ENCODE results near the gene SLC16A5. TPM values are rescaled to one million over a fixed set of nuclear protein-coding genes. Genes with fewer than 3 reads are reported as not detected.
"Not testable (repeated sequence)": the region's sequence is repeated elsewhere in the genome, so short reads cannot be mapped to it uniquely, and the experiment has no call there.

SLC16A5 gene
- total RNA-seq, 4 donors from 2014 or later: 1.5 to 7.9 (median 6.9) TPM

DNA sequence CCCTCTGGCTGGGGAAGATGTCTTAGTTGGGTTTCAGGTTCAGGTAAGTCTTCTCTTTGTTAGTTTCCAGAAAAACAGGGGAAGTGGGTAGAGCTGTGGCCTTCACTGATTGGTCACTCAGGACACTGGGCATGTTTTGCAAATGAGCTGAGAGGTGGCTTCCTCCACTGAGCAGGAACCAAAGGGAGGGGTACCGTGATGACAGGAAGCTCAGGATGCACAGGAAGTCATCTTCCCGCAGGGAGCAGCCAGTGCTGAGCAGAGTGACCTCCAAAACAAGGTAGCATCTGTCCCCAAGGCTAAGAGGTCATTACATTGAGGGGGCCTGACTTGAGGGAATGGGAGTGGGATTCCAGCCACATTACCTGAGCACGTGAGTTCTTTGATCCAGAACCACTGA, 38.2 kb downstream of the SLC16A5 start:
- H3K4me1 ChIP-seq: peaks cover 0 to 12% of the 10 kb centered on the region in 2 donors
- no peak overlapping the region for H3K4me3 ChIP-seq
- in situ Hi-C loops (cut with MboI; ENCODE audit: low sequenced_read_pairs in 4 of 4) (loop anchor here in 1 of 4 donors (10.0 kb wide), 1 partner anchor 49 kb away; no protein-coding TSS in a partner anchor), intact Hi-C loops (cut with DNase I; ENCODE audit: low total_unique reads) (no loop called here)
- H3K9me3 ChIP-seq: no peaks in the 10 kb centered on the region
- DNase-seq (no peak), ATAC-seq (no peak)
- no peak overlapping the region for H3K27ac ChIP-seq
- no peaks in the 10 kb centered on the region for H3K27me3 ChIP-seq
- peaks cover 0 to 12% of the 10 kb centered on the region in 2 donors for H3K36me3 ChIP-seq
- TF ChIP-seq POLR2A (IDR thresholded peaks at IDR 0.05): no peak
- TF ChIP-seq CTCF (IDR thresholded peaks at IDR 0.05 in 4 of 5, conservative IDR thresholded peaks at IDR 0.05 in 1 of 5): no peak

DNA sequence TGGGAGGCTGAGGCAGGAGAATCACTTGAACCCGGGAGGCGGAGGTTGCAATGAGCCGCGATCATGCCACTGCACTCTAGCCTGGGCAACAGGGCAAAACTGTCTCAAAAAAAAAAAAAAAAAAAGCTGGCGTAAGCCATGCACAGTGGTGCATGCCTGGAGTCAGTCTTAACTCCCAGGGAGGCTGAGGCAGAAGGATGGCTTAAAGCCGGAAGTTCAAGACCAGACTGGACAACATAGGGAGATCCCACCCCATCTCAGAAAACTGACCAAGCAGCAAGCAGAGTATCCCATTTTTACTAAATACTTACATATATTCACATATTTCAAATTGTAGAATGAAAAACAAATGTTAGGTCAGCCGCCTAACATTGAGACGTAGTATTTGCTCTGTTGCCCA, 39.2 kb downstream of the SLC16A5 start:
- Histone ChIP-seq H3K27me3 (no peaks in the 10 kb centered on the region), H3K36me3 (peaks cover 0 to 9% of the 10 kb centered on the region in 2 donors), H3K4me1 (peaks cover 0 to 12% of the 10 kb centered on the region in 2 donors), H3K9me3 (no peaks in the 10 kb centered on the region), H3K4me3 (no peak overlapping the region), H3K27ac (no peak overlapping the region)
- intact Hi-C loops (cut with DNase I; ENCODE audit: low total_unique reads) (no loop called here), in situ Hi-C loops (cut with MboI; ENCODE audit: low sequenced_read_pairs in 4 of 4) (loop anchor here in 1 of 4 donors (10.0 kb wide), 1 partner anchor 48 kb away; no protein-coding TSS in a partner anchor)
- no peak for TF ChIP-seq CTCF (IDR thresholded peaks at IDR 0.05 in 4 of 5, conservative IDR thresholded peaks at IDR 0.05 in 1 of 5)
- ATAC-seq (no peak), DNase-seq (no peak)

DNA sequence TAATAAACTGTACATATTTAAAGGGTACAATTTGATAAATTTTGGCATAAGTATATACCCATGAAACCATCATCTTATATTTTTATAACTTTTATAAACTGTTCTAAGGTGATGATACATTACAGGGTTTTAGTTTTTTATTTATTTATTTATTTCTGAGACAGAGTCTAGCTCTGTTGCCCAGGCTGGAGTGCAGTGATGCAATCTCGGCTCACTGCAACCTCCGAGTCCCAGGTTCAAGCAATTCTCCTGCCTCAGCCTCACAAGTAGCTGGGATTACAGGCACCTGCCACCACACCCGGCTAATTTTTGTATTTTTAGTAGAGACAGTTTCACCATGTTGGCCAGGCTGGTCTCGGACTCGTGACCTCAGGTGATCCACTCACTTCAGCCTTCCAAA, 40.2 kb downstream of the SLC16A5 start:
- H3K27me3 ChIP-seq; ATAC-seq; H3K4me3 ChIP-seq; H3K9me3 ChIP-seq; H3K36me3 ChIP-seq; H3K27ac ChIP-seq; DNase-seq; intact Hi-C loops (cut with DNase I; ENCODE audit: low total_unique reads): not testable (repeated sequence)
- peaks cover 0 to 12% of the 10 kb centered on the region in 2 donors for H3K4me1 ChIP-seq
- in situ Hi-C loops (cut with MboI; ENCODE audit: low sequenced_read_pairs in 4 of 4): loop anchor here in 1 of 4 donors (10.0 kb wide), 1 partner anchor 47 kb away; no protein-coding TSS in a partner anchor

DNA sequence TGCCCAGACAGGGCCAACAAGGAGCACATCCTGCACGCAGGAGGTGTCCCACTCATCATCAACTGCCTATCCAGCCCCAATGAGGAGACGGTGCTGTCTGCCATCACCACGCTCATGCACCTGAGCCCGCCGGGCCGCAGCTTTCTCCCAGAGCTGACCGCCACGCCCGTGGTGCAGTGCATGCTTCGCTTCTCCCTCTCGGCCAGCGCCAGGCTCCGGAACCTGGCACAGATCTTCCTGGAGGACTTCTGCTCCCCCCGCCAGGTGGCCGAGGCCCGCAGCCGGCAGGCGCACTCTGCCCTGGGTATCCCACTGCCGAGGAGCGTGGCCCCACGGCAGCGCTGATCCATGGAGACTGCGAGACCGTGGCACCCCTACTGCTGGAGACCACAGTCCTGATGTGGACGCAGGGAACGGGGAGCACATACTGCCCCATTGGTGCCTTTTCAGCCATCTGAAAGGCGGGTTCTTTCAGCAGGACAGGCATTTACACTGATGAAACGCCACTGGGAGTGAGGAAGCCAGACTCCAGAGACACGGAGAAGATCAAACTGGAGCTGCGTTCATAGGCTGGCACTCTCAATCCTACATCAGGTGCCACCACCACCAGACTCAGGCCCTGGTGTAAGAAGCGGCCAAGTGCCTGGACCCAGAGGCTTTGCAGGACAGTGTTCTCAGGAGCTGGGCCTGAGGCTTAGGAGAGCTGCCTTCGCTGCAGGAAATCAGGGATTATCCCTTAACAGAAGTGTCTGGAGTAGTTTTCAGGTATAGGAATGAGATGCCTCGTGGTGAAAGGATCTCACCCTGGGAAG, 41.1 kb downstream of the SLC16A5 start:
- ATAC-seq: no peak
- in situ Hi-C loops (cut with MboI; ENCODE audit: low sequenced_read_pairs in 4 of 4) (loop anchor here in 1 of 4 donors (10.0 kb wide), 1 partner anchor 46 kb away; no protein-coding TSS in a partner anchor), intact Hi-C loops (cut with DNase I; ENCODE audit: low total_unique reads) (no loop called here)
- no peak for DNase-seq
- Histone ChIP-seq H3K4me1 (peaks cover 0 to 12% of the 10 kb centered on the region in 2 donors), H3K27me3 (no peaks in the 10 kb centered on the region), H3K4me3 (no peak overlapping the region), H3K27ac (no peak overlapping the region), H3K36me3 (peaks cover 0 to 9% of the 10 kb centered on the region in 2 donors), H3K9me3 (no peaks in the 10 kb centered on the region)
- no peak for TF ChIP-seq CTCF (IDR thresholded peaks at IDR 0.05 in 4 of 5, conservative IDR thresholded peaks at IDR 0.05 in 1 of 5)
- TF ChIP-seq POLR2A (IDR thresholded peaks at IDR 0.05): no peak

- in situ Hi-C loops (cut with MboI; ENCODE audit: low sequenced_read_pairs in 4 of 4): loop anchor here in 1 of 4 donors (10.0 kb wide), 1 partner anchor 45 kb away; no protein-coding TSS in a partner anchor
- no peak overlapping the region for H3K4me3 ChIP-seq
- no peaks in the 10 kb centered on the region for H3K9me3 ChIP-seq
- H3K27ac ChIP-seq: no peak overlapping the region
- DNase-seq: no peak
- peaks cover 0 to 9% of the 10 kb centered on the region in 2 donors for H3K36me3 ChIP-seq
- H3K27me3 ChIP-seq: no peaks in the 10 kb centered on the region
- peaks cover 0 to 12% of the 10 kb centered on the region in 2 donors for H3K4me1 ChIP-seq
- intact Hi-C loops (cut with DNase I; ENCODE audit: low total_unique reads): no loop called here
- ATAC-seq: no peak
- TF ChIP-seq POLR2A (IDR thresholded peaks at IDR 0.05) (no peak), CTCF (IDR thresholded peaks at IDR 0.05 in 4 of 5, conservative IDR thresholded peaks at IDR 0.05 in 1 of 5) (no peak)
Measured at GRCh38 chr17:75129576-75129975, 41.8 kb downstream of the SLC16A5 start.
